PC-3 (cell line): Measurements from ENCODE around the gene ATP23. TPM values are rescaled to one million over a fixed set of nuclear protein-coding genes. Genes with fewer than 3 reads are reported as not detected.

Source experiments
- ATAC-seq: fragments of 200-7000 bp; cut with Tn5 transposase; 2 replicates; pipeline ENCODE4 v1.9.1; 2020; ENCODE audit warnings: mild to moderate bottlenecking, moderate library complexity
- BruUV-seq: library from RNA; stranded (reverse); fragments of 400-500 nt; replicated peaks from 2 replicates; lab custom pipeline; 2021; lab: Mats Ljungman, UMichigan
- CTCF ChIA-PET: fragments of 300-600 bp; sonication (Branson Sonifier 250); formaldehyde crosslinking; loops from one replicate; lab custom pipeline; 2022; ENCODE audit warnings: antibody characterized with exemption; lab: Charles Lee
- POLR2A ChIA-PET: fragments of 300-600 bp; sonication (Branson Sonifier 250); formaldehyde crosslinking; loops from one replicate; lab custom pipeline; 2022; ENCODE audit warnings: antibody characterized with exemption; ENCODE audit not compliant: unreplicated experiment; lab: Charles Lee
- DNase-seq: peaks from one replicate; pipeline ENCODE4 v3.0.0-alpha.2; 2015
- H2AFZ ChIP-seq: fragments of 300-600 bp; sonication (generic); 2 replicates; pipeline ENCODE4 v1.6.0; 2016; ENCODE audit warnings: antibody characterized with exemption, low read length
- H3F3A ChIP-seq: fragments of 300-600 bp; sonication (generic); one replicate; pipeline ENCODE4 v1.6.0; 2017; ENCODE audit warnings: antibody characterized with exemption, low read length, control low read depth, mild to moderate bottlenecking; ENCODE audit not compliant: unreplicated experiment
- H3K27ac ChIP-seq: fragments of 300-600 bp; sonication (generic); 2 replicates; pipeline ENCODE4 v1.5.1; 2016; ENCODE audit warnings: mild to moderate bottlenecking, low read length
- H3K27me3 ChIP-seq: fragments of 300-600 bp; sonication (generic); 2 replicates; pipeline ENCODE4 v1.6.1; 2016; ENCODE audit warnings: low read length, mixed read lengths
- H3K36me3 ChIP-seq: fragments of 300-600 bp; sonication (generic); 2 replicates; pipeline ENCODE4 v1.6.1; 2016; ENCODE audit warnings: low read depth, mixed run types, low read length, mixed read lengths
- H3K4me1 ChIP-seq: fragments of 300-600 bp; sonication (generic); 2 replicates; pipeline ENCODE4 v1.5.1; 2016; ENCODE audit warnings: low read length; ENCODE audit not compliant: insufficient read depth
- H3K4me2 ChIP-seq: fragments of 300-600 bp; sonication (generic); 2 replicates; pipeline ENCODE4 v1.6.0; 2016; ENCODE audit warnings: low read length
- H3K4me3 ChIP-seq: fragments of 300-600 bp; sonication (generic); 2 replicates; pipeline ENCODE4 v1.5.1; 2016; ENCODE audit warnings: mild to moderate bottlenecking, low read length, mixed read lengths
- H3K79me2 ChIP-seq: fragments of 300-600 bp; sonication (generic); 2 replicates; pipeline ENCODE4 v1.6.1; 2017; ENCODE audit warnings: low read length, mixed read lengths
- H3K9ac ChIP-seq: fragments of 300-600 bp; sonication (generic); 2 replicates; pipeline ENCODE4 v1.6.0; 2016; ENCODE audit warnings: mild to moderate bottlenecking, low read length
- H3K9me2 ChIP-seq: fragments of 300-600 bp; sonication (generic); replicated peaks from 2 replicates; pipeline ENCODE4 v1.6.1; 2016; ENCODE audit warnings: mixed run types, low read length, mixed read lengths
- H3K9me3 ChIP-seq: fragments of 300-600 bp; sonication (generic); 2 replicates; pipeline ENCODE4 v1.6.1; 2016; ENCODE audit warnings: low read length, mixed read lengths
- H4K20me1 ChIP-seq: fragments of 300-600 bp; sonication (generic); 2 replicates; pipeline ENCODE4 v1.6.1; 2016; ENCODE audit warnings: low read length, mixed read lengths
- EZH2 ChIP-seq: fragments of 300-600 bp; sonication (generic); IDR thresholded peaks from one replicate; pipeline ENCODE4 v1.6.1; 2017; ENCODE audit warnings: antibody characterized with exemption, mild to moderate bottlenecking, low read length; ENCODE audit not compliant: unreplicated experiment
- EZH2phosphoT487 ChIP-seq: fragments of 300-600 bp; sonication (generic); IDR thresholded peaks from 2 replicates; pipeline ENCODE4 v1.6.1; 2018; ENCODE audit warnings: mild to moderate bottlenecking, antibody characterized with exemption, low read length, borderline replicate concordance
- intact Hi-C: fragments of 100-400 bp; cut with micrococcal nuclease; formaldehyde crosslinking; loops from 2 replicates; pipeline ENCODE4 v1.9.0; 2023
- total RNA-seq: library from RNA; depleted of rRNA; stranded (reverse); fragments of >200 nt; gene quantifications from 2 replicates; pipeline ENCODE4 v1.2.3, GENCODE V29; 2014
- TF ChIP-seq, protein P1 (sequence below): fragments of 300-600 bp; sonication (generic); conservative IDR thresholded peaks from 2 replicates; pipeline ENCODE4 v1.5.1; 2017; ENCODE audit warnings: antibody characterized with exemption, low read depth, mild to moderate bottlenecking, low read length

The ATP23 gene
- total RNA-seq, 1 experiment from 2014 or later, result 19.4 TPM

DNA sequence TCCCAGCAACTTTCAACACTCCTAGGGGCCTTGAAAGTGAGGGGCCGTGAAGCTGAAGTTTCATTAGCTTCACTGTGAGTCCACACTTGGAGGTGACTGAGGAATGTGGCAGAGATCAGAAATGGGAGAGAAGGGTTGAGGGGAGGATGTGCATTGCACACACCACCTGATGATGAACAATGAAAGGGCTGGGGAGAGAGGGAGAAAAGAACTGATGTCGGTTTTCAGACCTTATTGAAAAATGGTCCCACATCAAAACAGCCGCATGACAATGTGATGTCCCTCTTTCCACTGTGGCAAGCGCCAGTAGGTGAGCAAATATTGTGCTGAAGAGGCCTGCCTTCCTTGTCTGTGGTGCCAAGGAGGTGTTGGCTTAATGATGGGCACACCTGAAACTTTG lies 32.3 kb upstream of the ATP23 start:
- Histone ChIP-seq H3K9ac (no peak overlapping the region), H3K79me2 (no peaks in the 10 kb centered on the region), H3K9me3 (no peaks in the 10 kb centered on the region), H3K36me3 (no peaks in the 10 kb centered on the region), H4K20me1 (no peaks in the 10 kb centered on the region), H3K9me2 (no peaks in the 10 kb centered on the region), H3K4me2 (no peak overlapping the region), H3K27me3 (no peaks in the 10 kb centered on the region), H3F3A (no peaks in the 10 kb centered on the region), H3K27ac (no peak overlapping the region), H2AFZ (no peak overlapping the region), H3K4me1 (peaks cover 7% of the 10 kb centered on the region; the same call in 1 of the 2 replicates), H3K4me3 (no peak overlapping the region)
- intact Hi-C loops, result no loop called here
- TF ChIP-seq, protein P1, sequence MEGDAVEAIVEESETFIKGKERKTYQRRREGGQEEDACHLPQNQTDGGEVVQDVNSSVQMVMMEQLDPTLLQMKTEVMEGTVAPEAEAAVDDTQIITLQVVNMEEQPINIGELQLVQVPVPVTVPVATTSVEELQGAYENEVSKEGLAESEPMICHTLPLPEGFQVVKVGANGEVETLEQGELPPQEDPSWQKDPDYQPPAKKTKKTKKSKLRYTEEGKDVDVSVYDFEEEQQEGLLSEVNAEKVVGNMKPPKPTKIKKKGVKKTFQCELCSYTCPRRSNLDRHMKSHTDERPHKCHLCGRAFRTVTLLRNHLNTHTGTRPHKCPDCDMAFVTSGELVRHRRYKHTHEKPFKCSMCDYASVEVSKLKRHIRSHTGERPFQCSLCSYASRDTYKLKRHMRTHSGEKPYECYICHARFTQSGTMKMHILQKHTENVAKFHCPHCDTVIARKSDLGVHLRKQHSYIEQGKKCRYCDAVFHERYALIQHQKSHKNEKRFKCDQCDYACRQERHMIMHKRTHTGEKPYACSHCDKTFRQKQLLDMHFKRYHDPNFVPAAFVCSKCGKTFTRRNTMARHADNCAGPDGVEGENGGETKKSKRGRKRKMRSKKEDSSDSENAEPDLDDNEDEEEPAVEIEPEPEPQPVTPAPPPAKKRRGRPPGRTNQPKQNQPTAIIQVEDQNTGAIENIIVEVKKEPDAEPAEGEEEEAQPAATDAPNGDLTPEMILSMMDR, result no peak
- TF ChIP-seq EZH2phosphoT487, result no peak
- TF ChIP-seq EZH2, result no peak
- no TSS peak for BruUV-seq
- ATAC-seq (no peak), DNase-seq (no peak)
- ChIA-PET POLR2A (no interaction called here), CTCF (no interaction called here)

- TF ChIP-seq, protein P1, result no peak
- no peak for TF ChIP-seq EZH2phosphoT487
- no peak for TF ChIP-seq EZH2
These were observed 31.8 kb upstream of the ATP23 start for GRCh38 chr12:57909611-57910010.

GRCh38 chr12:57918147-57918546 lies 23.2 kb upstream of the ATP23 start:
- POLR2A ChIA-PET, result no interaction called here
- TF ChIP-seq EZH2phosphoT487 (no peak), EZH2 (no peak)
- TF ChIP-seq, protein P1, result no peak

More at GRCh38 chr12:57909611-57910010, 31.8 kb upstream of the ATP23 start:
- H3K9me2 ChIP-seq, result no peaks in the 10 kb centered on the region
- peaks cover 7% of the 10 kb centered on the region; the same call in 1 of the 2 replicates for H3K4me1 ChIP-seq
- H3K27ac ChIP-seq, result no peak overlapping the region
- BruUV-seq, result no TSS peak
- no peaks in the 10 kb centered on the region for H3K79me2 ChIP-seq
- H4K20me1 ChIP-seq, result no peaks in the 10 kb centered on the region
- DNase-seq (no peak), ATAC-seq (no peak)
- no peak overlapping the region for H2AFZ ChIP-seq
- no peaks in the 10 kb centered on the region for H3K9me3 ChIP-seq
- no peaks in the 10 kb centered on the region for H3K36me3 ChIP-seq
- no peak overlapping the region for H3K9ac ChIP-seq
- H3F3A ChIP-seq, result no peaks in the 10 kb centered on the region
- no peaks in the 10 kb centered on the region for H3K27me3 ChIP-seq
- ChIA-PET CTCF (no interaction called here), POLR2A (no interaction called here)
- intact Hi-C loops, result no loop called here
- H3K4me3 ChIP-seq, result no peak overlapping the region
- no peak overlapping the region for H3K4me2 ChIP-seq

More at GRCh38 chr12:57918147-57918546, 23.2 kb upstream of the ATP23 start:
- Histone ChIP-seq H3K79me2 (no peaks in the 10 kb centered on the region), H3K4me3 (no peak overlapping the region), H3K9me2 (no peaks in the 10 kb centered on the region), H3K9ac (no peak overlapping the region), H3K27ac (no peak overlapping the region), H3K27me3 (no peaks in the 10 kb centered on the region), H3K4me2 (no peak overlapping the region), H3K4me1 (no peaks in the 10 kb centered on the region), H2AFZ (no peak overlapping the region), H3K9me3 (no peaks in the 10 kb centered on the region), H3K36me3 (no peaks in the 10 kb centered on the region), H3F3A (no peaks in the 10 kb centered on the region), H4K20me1 (no peaks in the 10 kb centered on the region)
- DNase-seq (no peak), ATAC-seq (no peak)
- no TSS peak for BruUV-seq
- CTCF ChIA-PET, result no interaction called here
- intact Hi-C loops, result no loop called here
